ENCODE data around the gene SPATA17.

The SPATA17 gene

GRCh38 chr1:217847643-217848042 is 216.5 kb downstream of the SPATA17 start:
- DNase-seq (ENCODE audit: low read depth, low spot score), result no peak

- DNase-seq (ENCODE audit: low read depth, low spot score), result no peak
These were observed 225.3 kb downstream of the SPATA17 start for GRCh38 chr1:217856342-217857034.

DNA sequence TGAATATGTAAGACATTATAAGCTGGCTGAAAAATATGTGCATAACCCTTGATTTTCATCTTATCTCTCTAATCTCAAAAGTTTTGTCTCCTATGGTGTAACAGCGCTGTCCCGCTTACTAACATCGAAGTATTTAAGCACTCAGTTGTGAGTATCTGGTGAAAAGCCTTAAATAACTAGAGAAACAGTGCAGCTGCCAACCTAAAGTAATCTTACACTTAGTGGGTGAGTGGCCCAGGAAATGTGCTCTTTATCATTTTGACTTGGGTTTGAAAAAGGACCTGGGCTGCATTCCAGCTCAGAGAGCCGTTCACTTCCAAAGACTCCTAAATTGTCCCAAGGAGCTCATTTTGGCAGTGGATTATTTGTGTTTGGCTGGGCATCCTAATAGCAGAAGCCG is 225.9 kb downstream of the SPATA17 start:
- no peak for DNase-seq (ENCODE audit: low read depth, low spot score)

GRCh38 chr1:217861658-217862057 is 230.5 kb downstream of the SPATA17 start:
- no peak for DNase-seq (ENCODE audit: low read depth, low spot score)

- DNase-seq (ENCODE audit: low read depth, low spot score), result no peak
These were observed 236.4 kb downstream of the SPATA17 start for GRCh38 chr1:217867446-217867995.

GRCh38 chr1:217871955-217872354 is 240.8 kb downstream of the SPATA17 start:
- DNase-seq (ENCODE audit: low read depth, low spot score), result no peak

GRCh38 chr1:217875229-217875628 is 244.1 kb downstream of the SPATA17 start:
- no peak for DNase-seq (ENCODE audit: low read depth, low spot score)

- DNase-seq (ENCODE audit: low read depth, low spot score), result no peak
These were observed 245.3 kb downstream of the SPATA17 start for GRCh38 chr1:217876401-217876800.

- DNase-seq (ENCODE audit: low read depth, low spot score), result no peak
These were observed 245.8 kb downstream of the SPATA17 start for GRCh38 chr1:217876896-217877295.

- DNase-seq (ENCODE audit: low read depth, low spot score), result no peak
These were observed 250.0 kb downstream of the SPATA17 start for GRCh38 chr1:217881131-217881543.

- no peak for DNase-seq (ENCODE audit: low read depth, low spot score)
These were observed 250.6 kb downstream of the SPATA17 start for GRCh38 chr1:217881607-217882332.

- DNase-seq (ENCODE audit: low read depth, low spot score), result no peak
These were observed 254.0 kb downstream of the SPATA17 start for GRCh38 chr1:217885181-217885580.

- no peak for DNase-seq (ENCODE audit: low read depth, low spot score)
These were observed 257.2 kb downstream of the SPATA17 start for GRCh38 chr1:217888328-217888727.

DNA sequence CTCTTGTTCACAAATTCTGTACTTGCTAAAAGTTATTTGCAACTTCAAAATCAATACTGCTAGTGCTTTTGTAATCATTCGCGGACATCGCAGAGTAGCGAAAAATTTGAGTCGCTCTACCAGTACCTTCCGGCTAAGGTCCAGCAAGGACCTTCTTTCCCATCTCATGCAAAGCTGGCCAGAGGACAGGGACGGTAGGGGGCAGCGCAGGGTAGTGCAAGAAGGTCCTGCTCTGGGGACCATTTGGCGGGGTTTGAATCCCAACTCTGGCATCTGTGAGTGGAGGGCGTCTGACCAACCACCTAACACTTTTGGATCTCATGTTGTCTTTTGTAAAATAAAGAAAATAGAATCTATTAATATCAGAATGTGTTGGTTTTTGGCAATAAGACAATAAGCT is 258.3 kb downstream of the SPATA17 start:
- DNase-seq (ENCODE audit: low read depth, low spot score), result no peak

- no peak for DNase-seq (ENCODE audit: low read depth, low spot score)
These were observed 260.8 kb downstream of the SPATA17 start for GRCh38 chr1:217891966-217892365.

DNA sequence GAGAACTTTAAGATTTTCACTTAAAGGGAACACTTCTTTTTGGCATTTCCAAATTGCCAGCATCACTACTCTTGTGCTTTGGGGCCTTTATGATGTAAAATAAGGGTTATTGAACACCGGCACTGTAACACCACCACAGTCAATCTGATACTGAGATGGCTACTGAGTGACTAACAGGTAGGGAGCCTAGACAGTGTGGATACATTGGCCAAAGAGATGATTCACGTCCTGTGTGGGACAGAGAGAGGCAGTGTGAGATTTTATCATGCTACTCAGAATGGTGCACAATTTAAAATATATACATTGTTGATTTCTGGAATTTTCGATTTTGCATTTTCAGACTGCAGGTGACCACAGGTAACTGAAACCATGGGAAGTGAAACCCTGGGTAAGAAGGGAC is 261.6 kb downstream of the SPATA17 start:
- DNase-seq (ENCODE audit: low read depth, low spot score), result no peak

DNA sequence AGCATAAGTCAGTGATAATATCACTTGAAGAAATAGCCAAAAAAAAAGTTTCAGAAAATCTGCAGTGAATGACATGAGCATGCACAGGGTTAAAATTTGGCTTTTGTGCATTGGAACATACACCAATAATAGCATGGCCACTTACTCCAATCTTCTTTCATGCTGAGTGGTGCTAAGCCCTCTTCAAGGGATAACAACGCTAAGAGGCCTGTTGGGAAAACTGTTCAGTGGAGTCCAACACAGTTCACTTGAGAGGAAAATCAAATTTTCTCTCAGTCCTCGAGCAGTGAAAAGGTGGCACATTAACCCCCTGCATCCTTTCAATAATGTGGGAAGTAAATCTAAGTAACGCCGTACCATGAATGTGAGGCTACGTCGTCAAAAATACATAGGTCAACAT is 264.7 kb downstream of the SPATA17 start:
- DNase-seq (ENCODE audit: low read depth, low spot score), result no peak

DNA sequence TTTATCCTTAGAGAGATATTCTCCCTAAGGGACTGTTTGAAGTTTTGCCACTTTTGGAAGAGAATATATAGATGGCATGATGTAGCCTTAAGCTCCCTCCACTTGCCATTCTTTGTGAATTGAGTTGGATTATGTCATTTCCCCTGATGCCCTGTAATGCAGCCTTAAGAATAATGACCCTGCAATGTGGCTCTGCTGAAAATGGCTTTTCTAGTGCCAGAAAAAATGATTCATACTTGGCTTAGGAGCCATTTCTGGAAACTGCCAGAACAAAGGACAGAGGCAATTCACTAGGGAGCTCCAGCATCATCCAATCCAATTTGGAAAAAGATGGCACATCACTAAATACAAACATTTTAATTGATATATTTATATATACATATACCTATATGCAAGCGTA is 265.3 kb downstream of the SPATA17 start:
- DNase-seq (ENCODE audit: low read depth, low spot score), result no peak

GRCh38 chr1:217897100-217897499 is 266.0 kb downstream of the SPATA17 start:
- DNase-seq (ENCODE audit: low read depth, low spot score), result no peak

- DNase-seq (ENCODE audit: low read depth, low spot score), result no peak
These were observed 268.5 kb downstream of the SPATA17 start for GRCh38 chr1:217899614-217900013.

- DNase-seq (ENCODE audit: low read depth, low spot score), result no peak
These were observed 276.4 kb downstream of the SPATA17 start for GRCh38 chr1:217907504-217907903.

- no peak for DNase-seq (ENCODE audit: low read depth, low spot score)
These were observed 279.1 kb downstream of the SPATA17 start for GRCh38 chr1:217910203-217910602.

GRCh38 chr1:217910791-217911320 is 279.7 kb downstream of the SPATA17 start:
- DNase-seq (ENCODE audit: low read depth, low spot score), result no peak

All from activated naive CD8-positive, alpha-beta T cell treated with anti-CD3 and anti-CD28 coated beads, Interleukin-2, amount 50 U/mL, for 16 hours (primary cell).